COLO668 (cell line): Measurements from ENCODE around the gene BZW2.
"Not testable (repeated sequence)": the region's sequence is repeated elsewhere in the genome, so short reads cannot be mapped to it uniquely, and the experiment has no call there.

Experiments used
- DNase-seq: peaks from one replicate; lab custom pipeline; 2025; ENCODE audit not compliant: unreplicated experiment; lab: John Stamatoyannopoulos, UW

The BZW2 gene

GRCh38 chr7:16670021-16670420 is 24.0 kb downstream of the BZW2 start:
- no peak for DNase-seq

GRCh38 chr7:16670731-16671344 is 24.9 kb downstream of the BZW2 start:
- DNase-seq, result no peak

- no peak for DNase-seq
Observed at GRCh38 chr7:16671811-16672210, 25.8 kb downstream of the BZW2 start.

DNA sequence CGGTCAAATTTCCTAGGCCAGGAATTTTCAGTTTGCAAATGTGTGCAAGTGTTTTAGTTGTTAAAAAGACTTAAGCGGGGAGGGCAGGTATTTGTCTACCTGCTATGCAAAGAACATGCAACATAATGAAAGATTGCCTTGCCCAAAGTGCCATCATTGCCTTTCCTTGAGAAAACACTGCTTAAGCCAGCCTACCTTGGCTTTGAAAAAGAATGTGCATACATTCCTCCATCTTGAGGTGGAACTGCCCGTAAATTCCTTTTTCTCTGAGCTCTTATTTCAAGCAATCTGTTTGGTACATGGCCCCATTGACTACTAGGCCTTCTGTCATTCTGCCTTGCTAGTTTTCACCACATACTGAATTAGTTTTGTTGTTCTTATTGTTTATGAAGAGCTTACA is 29.3 kb downstream of the BZW2 start:
- no peak for DNase-seq

DNA sequence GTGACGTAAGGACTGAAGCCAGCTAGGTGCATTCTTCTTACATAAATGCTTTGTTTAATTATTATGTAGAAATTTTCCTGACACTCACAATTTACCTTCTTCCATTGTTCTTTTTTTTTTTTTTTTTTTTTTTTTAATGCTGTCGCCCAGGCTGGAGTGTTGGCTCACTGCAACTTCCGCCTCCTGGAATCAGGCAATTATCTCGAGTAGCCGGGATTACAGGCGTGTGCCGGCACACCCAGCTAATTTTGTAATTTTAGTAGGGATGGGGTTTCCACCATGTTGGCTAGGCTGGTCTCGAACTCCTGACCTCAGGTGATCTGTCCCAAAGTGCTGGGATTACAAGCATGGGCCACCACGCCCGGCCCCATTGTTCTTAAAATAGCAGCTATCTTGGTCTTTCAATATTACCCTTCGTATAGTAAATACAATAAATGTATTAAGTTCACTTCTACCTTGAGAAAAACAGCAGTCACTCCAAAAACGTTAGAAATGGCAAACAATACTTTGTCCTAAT is 32.1 kb downstream of the BZW2 start:
- no peak for DNase-seq

GRCh38 chr7:16678645-16679566 is 32.9 kb downstream of the BZW2 start:
- DNase-seq, result not testable (repeated sequence)

DNA sequence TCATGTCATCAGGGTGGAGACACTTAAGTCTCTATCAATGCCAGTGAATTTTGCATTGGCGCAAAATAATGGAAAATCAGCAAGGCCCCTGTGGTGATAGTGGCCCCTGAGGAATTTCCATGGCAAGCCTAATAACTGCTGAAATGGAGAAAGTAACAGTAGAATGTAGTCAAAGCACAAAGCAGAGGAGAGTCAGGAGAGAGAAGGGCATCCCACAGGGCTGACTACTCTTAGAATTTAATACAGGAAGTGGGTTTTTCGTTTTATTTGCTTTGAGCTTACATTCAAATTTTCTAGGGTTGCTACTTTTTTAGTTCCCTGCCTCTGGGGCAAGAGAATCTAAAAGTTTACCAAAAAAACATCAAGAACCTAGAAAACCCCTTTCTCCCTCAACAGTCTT is 39.0 kb downstream of the BZW2 start:
- DNase-seq, result no peak

- no peak for DNase-seq
Observed at GRCh38 chr7:16685535-16685934, 39.6 kb downstream of the BZW2 start.

GRCh38 chr7:16688249-16688648 is 42.3 kb downstream of the BZW2 start:
- DNase-seq, result no peak

GRCh38 chr7:16691241-16691640 is 45.3 kb downstream of the BZW2 start:
- no peak for DNase-seq

GRCh38 chr7:16693601-16694318 is 47.8 kb downstream of the BZW2 start:
- DNase-seq, result no peak

GRCh38 chr7:16694806-16695205 is 48.8 kb downstream of the BZW2 start:
- DNase-seq, result no peak

DNA sequence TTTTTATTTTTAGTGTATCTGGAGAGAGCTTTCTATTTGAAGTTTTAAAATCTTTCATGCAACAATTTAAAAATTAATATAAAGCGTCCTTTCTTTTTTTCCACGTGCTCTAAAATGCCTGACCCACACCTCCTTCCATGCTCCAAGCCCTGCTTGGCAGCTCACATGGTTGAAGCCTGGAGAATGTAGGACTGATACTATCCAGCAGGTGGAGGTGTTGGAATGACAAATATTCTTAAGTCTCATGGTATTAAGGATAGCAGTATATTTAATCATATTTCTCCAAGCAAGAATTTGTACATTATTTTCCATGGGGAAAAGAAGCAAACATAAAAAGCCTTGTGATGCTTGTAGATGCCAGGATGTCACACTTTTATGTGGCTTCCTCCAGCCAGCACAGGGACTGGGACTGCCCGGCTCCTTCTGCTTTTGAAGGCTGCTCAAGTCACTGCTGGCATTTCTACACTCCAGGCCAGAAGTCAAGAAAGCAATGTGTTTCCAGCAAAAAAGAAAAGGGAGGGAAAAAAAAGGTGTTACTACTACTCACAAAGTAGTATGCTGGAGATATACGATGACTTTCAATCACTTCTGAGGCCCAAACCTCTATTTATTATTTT is 49.7 kb downstream of the BZW2 start:
- DNase-seq, result peak; percentile 52

- no peak for DNase-seq
Observed at GRCh38 chr7:16697507-16698199, 51.7 kb downstream of the BZW2 start.

- DNase-seq, result no peak
Observed at GRCh38 chr7:16698200-16698905, 52.4 kb downstream of the BZW2 start.

DNA sequence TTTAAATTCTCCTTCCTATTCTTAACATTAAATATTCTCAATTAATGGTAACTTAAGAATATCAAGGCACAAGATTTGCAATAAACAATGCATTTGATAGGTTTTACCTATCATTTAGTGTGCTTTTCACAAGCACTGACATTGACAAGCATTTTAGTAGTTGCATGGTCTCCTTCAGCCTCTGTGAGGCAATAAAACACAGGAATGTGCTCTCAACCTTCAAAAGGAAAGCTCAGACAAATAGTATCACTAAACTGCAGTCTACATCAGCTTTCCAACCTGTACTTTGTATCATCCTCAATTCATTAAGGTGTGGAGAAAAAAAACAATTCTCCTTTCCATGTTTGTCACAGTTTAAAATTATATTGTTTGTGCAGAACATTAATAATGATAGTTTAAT is 56.5 kb downstream of the BZW2 start:
- DNase-seq, result no peak

GRCh38 chr7:16708511-16708910 is 62.5 kb downstream of the BZW2 start:
- DNase-seq, result no peak

DNA sequence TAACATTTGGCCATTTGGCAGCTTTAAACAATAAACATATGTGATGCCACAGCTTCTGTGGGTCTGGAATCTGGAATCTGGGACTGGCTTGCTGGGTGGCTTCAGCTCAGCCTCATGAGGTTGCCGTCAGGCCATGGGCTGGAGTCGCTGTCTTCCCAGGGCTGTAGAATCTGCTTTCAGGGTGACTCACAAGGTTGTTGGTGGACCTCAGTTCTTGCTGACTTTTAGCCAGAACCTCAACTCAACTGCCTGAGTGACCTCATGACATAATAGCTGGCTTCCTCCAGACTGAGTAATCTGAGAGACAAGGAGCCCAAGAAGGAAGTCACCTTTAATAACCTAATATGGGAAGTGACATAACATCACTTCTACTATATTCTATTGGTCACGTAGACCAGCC is 63.0 kb downstream of the BZW2 start:
- no peak for DNase-seq

DNA sequence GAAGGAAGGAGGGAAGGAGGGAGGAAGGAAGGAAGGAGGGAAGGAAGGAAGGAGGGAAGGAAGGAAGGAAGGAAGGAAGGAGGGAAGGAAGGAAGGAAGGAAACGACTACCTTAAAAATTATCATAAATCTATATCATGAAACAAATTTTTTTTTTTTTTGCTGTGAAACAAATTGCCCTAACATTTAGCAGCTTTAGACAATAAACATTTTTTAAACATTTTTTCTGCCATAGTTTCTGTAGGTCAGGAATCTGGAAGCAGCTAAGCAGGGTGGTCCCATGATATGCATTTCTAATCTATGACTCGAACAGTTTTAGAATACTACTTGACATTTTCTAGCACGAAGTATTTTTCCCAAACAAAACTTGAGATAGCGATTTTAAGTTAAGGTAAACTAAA is 64.7 kb downstream of the BZW2 start:
- no peak for DNase-seq

GRCh38 chr7:16711730-16712129 is 65.7 kb downstream of the BZW2 start:
- DNase-seq, result no peak
